HL-60 (cell line): ENCODE measurements around the gene MEIOSIN.

Experiments used
- CTCF ChIP-seq: IDR thresholded peaks from one replicate; pipeline ENCODE4 v1.5.1; 2011; ENCODE audit warnings: low read length, control low read depth, inconsistent platforms; ENCODE audit not compliant: insufficient read depth
- POLR2AphosphoS5 ChIP-seq: IDR thresholded peaks from 2 replicates; pipeline ENCODE4 v1.6.1; 2012; ENCODE audit warnings: low read depth
- REST ChIP-seq: IDR thresholded peaks from 2 replicates; pipeline ENCODE4 v1.6.1; 2012; ENCODE audit warnings: low read depth; ENCODE audit not compliant: insufficient replicate concordance

GRCh38 chr19:45789035-45789786 lies 56.0 kb downstream of the MEIOSIN start:
- no peak for TF ChIP-seq POLR2AphosphoS5
- TF ChIP-seq CTCF, result no peak
- TF ChIP-seq REST, result no peak
